ENCODE measurements around the gene HYLS1. TPM values are rescaled to one million over a fixed set of nuclear protein-coding genes. Genes with fewer than 3 reads are reported as not detected.

The HYLS1 gene
- polyA plus RNA-seq, 3 donors from 2014 or later: 6.2 to 11.5 (median 7.7) TPM

- Mint-ChIP-seq H3K4me1 (no peaks in the 10 kb centered on the region), H3K27me3 (ENCODE audit: low read depth in 3 of 3) (peaks cover 0 to 8% (median 3%) of the 10 kb centered on the region in 3 donors), H3K27ac (no peak overlapping the region), H3K9me3 (no peaks in the 10 kb centered on the region), H3K4me3 (no peak overlapping the region), H3K36me3 (no peaks in the 10 kb centered on the region)
- DNase-seq: no peak
These were observed 44.2 kb downstream of the HYLS1 start for GRCh38 chr11:125931668-125932067.

- Mint-ChIP-seq H3K9me3 (no peaks in the 10 kb centered on the region), H3K4me1 (no peaks in the 10 kb centered on the region), H3K27ac (no peak overlapping the region), H3K36me3 (no peaks in the 10 kb centered on the region), H3K4me3 (no peak overlapping the region), H3K27me3 (ENCODE audit: low read depth in 3 of 3) (peaks cover 0 to 3% (median 2%) of the 10 kb centered on the region in 3 donors)
- DNase-seq: no peak
These were observed 44.8 kb downstream of the HYLS1 start for GRCh38 chr11:125932301-125932700.

GRCh38 chr11:125933030-125933813 lies 45.8 kb downstream of the HYLS1 start:
- DNase-seq: no peak
- Mint-ChIP-seq H3K4me3 (no peak overlapping the region), H3K36me3 (no peaks in the 10 kb centered on the region), H3K4me1 (no peaks in the 10 kb centered on the region), H3K27ac (no peak overlapping the region), H3K27me3 (ENCODE audit: low read depth in 3 of 3) (peaks cover 0 to 3% (median 2%) of the 10 kb centered on the region in 3 donors), H3K9me3 (no peaks in the 10 kb centered on the region)

- no peaks in the 10 kb centered on the region for H3K36me3 Mint-ChIP-seq
- H3K27me3 Mint-ChIP-seq (ENCODE audit: low read depth in 3 of 3): peaks cover 0 to 3% (median 2%) of the 10 kb centered on the region in 3 donors
- no peak overlapping the region for H3K27ac Mint-ChIP-seq
- H3K4me1 Mint-ChIP-seq: no peaks in the 10 kb centered on the region
- no peak for DNase-seq
- H3K4me3 Mint-ChIP-seq: no peak overlapping the region
- no peaks in the 10 kb centered on the region for H3K9me3 Mint-ChIP-seq
These were observed 47.0 kb downstream of the HYLS1 start for GRCh38 chr11:125934473-125934872.

GRCh38 chr11:125935056-125935455 lies 47.6 kb downstream of the HYLS1 start:
- Mint-ChIP-seq H3K4me3 (no peak overlapping the region), H3K27me3 (ENCODE audit: low read depth in 3 of 3) (peaks cover 0 to 2% (median 2%) of the 10 kb centered on the region in 3 donors), H3K4me1 (no peaks in the 10 kb centered on the region), H3K27ac (no peak overlapping the region), H3K36me3 (no peaks in the 10 kb centered on the region), H3K9me3 (no peaks in the 10 kb centered on the region)
- DNase-seq: no peak

GRCh38 chr11:125935618-125936199 lies 48.2 kb downstream of the HYLS1 start:
- no peaks in the 10 kb centered on the region for H3K9me3 Mint-ChIP-seq
- no peak for DNase-seq
- H3K27me3 Mint-ChIP-seq (ENCODE audit: low read depth in 3 of 3): peaks cover 0 to 2% (median 2%) of the 10 kb centered on the region in 3 donors
- H3K4me1 Mint-ChIP-seq: no peaks in the 10 kb centered on the region
- no peak overlapping the region for H3K4me3 Mint-ChIP-seq
- no peak overlapping the region for H3K27ac Mint-ChIP-seq
- H3K36me3 Mint-ChIP-seq: no peaks in the 10 kb centered on the region

- Mint-ChIP-seq H3K36me3 (no peaks in the 10 kb centered on the region), H3K4me1 (no peaks in the 10 kb centered on the region), H3K27me3 (ENCODE audit: low read depth in 3 of 3) (peaks cover 0 to 2% (median 0%) of the 10 kb centered on the region in 3 donors), H3K4me3 (no peak overlapping the region), H3K9me3 (no peaks in the 10 kb centered on the region), H3K27ac (no peak overlapping the region)
- no peak for DNase-seq
These were observed 51.0 kb downstream of the HYLS1 start for GRCh38 chr11:125938418-125938817.

- H3K27ac Mint-ChIP-seq: no peak overlapping the region
These were observed 51.6 kb downstream of the HYLS1 start for GRCh38 chr11:125939081-125939521.

GRCh38 chr11:125940145-125940544 lies 52.7 kb downstream of the HYLS1 start:
- no peaks in the 10 kb centered on the region for H3K9me3 Mint-ChIP-seq
- no peaks in the 10 kb centered on the region for H3K4me1 Mint-ChIP-seq
- H3K27ac Mint-ChIP-seq: no peak overlapping the region
- DNase-seq: no peak
- peaks cover 0 to 10% (median 4%) of the 10 kb centered on the region in 3 donors for H3K27me3 Mint-ChIP-seq (ENCODE audit: low read depth in 3 of 3)
- no peak overlapping the region for H3K4me3 Mint-ChIP-seq
- no peaks in the 10 kb centered on the region for H3K36me3 Mint-ChIP-seq

More at GRCh38 chr11:125939081-125939521, 51.6 kb downstream of the HYLS1 start:
- DNase-seq: no peak
- Mint-ChIP-seq H3K36me3 (no peaks in the 10 kb centered on the region), H3K27me3 (ENCODE audit: low read depth in 3 of 3) (peaks cover 0 to 2% (median 2%) of the 10 kb centered on the region in 3 donors), H3K4me1 (no peaks in the 10 kb centered on the region), H3K4me3 (no peak overlapping the region), H3K9me3 (no peaks in the 10 kb centered on the region)

- Mint-ChIP-seq H3K4me3 (no peak overlapping the region), H3K27ac (no peak overlapping the region), H3K36me3 (no peaks in the 10 kb centered on the region), H3K4me1 (no peaks in the 10 kb centered on the region), H3K27me3 (ENCODE audit: low read depth in 3 of 3) (peaks cover 1 to 10% (median 2%) of the 10 kb centered on the region in 3 donors), H3K9me3 (no peaks in the 10 kb centered on the region)
- no peak for DNase-seq
These were observed 53.8 kb downstream of the HYLS1 start for GRCh38 chr11:125941267-125941618.

GRCh38 chr11:125941619-125942611 lies 54.4 kb downstream of the HYLS1 start:
- DNase-seq: no peak
- no peaks in the 10 kb centered on the region for H3K9me3 Mint-ChIP-seq
- H3K4me3 Mint-ChIP-seq: no peak overlapping the region
- no peak overlapping the region for H3K27ac Mint-ChIP-seq
- H3K36me3 Mint-ChIP-seq: no peaks in the 10 kb centered on the region
- H3K27me3 Mint-ChIP-seq (ENCODE audit: low read depth in 3 of 3): peaks cover 1 to 10% (median 2%) of the 10 kb centered on the region in 3 donors
- H3K4me1 Mint-ChIP-seq: no peaks in the 10 kb centered on the region

GRCh38 chr11:125942771-125943428 lies 55.4 kb downstream of the HYLS1 start:
- no peaks in the 10 kb centered on the region for H3K4me1 Mint-ChIP-seq
- H3K9me3 Mint-ChIP-seq: no peaks in the 10 kb centered on the region
- no peak overlapping the region for H3K27ac Mint-ChIP-seq
- peaks cover 1 to 12% (median 2%) of the 10 kb centered on the region in 3 donors for H3K27me3 Mint-ChIP-seq (ENCODE audit: low read depth in 3 of 3)
- H3K36me3 Mint-ChIP-seq: no peaks in the 10 kb centered on the region
- no peak for DNase-seq
- no peak overlapping the region for H3K4me3 Mint-ChIP-seq

- no peaks in the 10 kb centered on the region for H3K36me3 Mint-ChIP-seq
- no peaks in the 10 kb centered on the region for H3K4me1 Mint-ChIP-seq
- no peaks in the 10 kb centered on the region for H3K9me3 Mint-ChIP-seq
- H3K4me3 Mint-ChIP-seq: no peak overlapping the region
- no peak overlapping the region for H3K27ac Mint-ChIP-seq
- H3K27me3 Mint-ChIP-seq (ENCODE audit: low read depth in 3 of 3): peaks cover 1 to 12% (median 2%) of the 10 kb centered on the region in 3 donors
- no peak for DNase-seq
These were observed 56.3 kb downstream of the HYLS1 start for GRCh38 chr11:125943661-125944349.
